H1 (cell line): ENCODE data around the gene DIP2C. TPM values are rescaled to one million over a fixed set of nuclear protein-coding genes. Genes with fewer than 3 reads are reported as not detected.
"Not testable (repeated sequence)": the region's sequence is repeated elsewhere in the genome, so short reads cannot be mapped to it uniquely, and the experiment has no call there.

ENCODE experiments used
- CTCF ChIA-PET: fragments of 300-600 bp; sonication (Branson Sonifier 250); formaldehyde crosslinking; loops from one replicate; lab custom pipeline; 2021; ENCODE audit not compliant: partially characterized antibody; lab: Charles Lee
- POLR2A ChIA-PET: fragments of 300-600 bp; sonication (Branson Sonifier 250); formaldehyde crosslinking; loops from one replicate; lab custom pipeline; 2021; ENCODE audit warnings: inconsistent platforms; ENCODE audit not compliant: partially characterized antibody; lab: Charles Lee
- DNase-seq, 2 experiments: peaks; one replicate each; pipeline versions ENCODE4 v3.0.0 to v3.0.0-alpha.2; 2010 to 2022; ENCODE audit warnings: low spot score in 2 of 2, low read depth in 1 of 2, mixed read lengths in 1 of 2
- FAIRE-seq: peaks from 2 replicates; lab custom pipeline; 2011; peaks lifted over from hg19 to GRCh38; lab: Jason Lieb, UNC
- H2AFZ ChIP-seq: 2 replicates; pipeline ENCODE4 v1.8.1; 2012; ENCODE audit warnings: low read length, inconsistent platforms
- H2AK5ac ChIP-seq: 2 replicates; pipeline ENCODE4 v1.6.1; 2013; ENCODE audit warnings: low read depth, low read length
- H2BK120ac ChIP-seq: replicated peaks from 2 replicates; pipeline ENCODE3; 2013; ENCODE audit warnings: low read depth, low read length, inconsistent platforms
- H2BK12ac ChIP-seq: 2 replicates; pipeline ENCODE4 v1.6.1; 2013; ENCODE audit warnings: low read depth, low read length
- H2BK15ac ChIP-seq: 2 replicates; pipeline ENCODE4 v1.6.1; 2013; ENCODE audit warnings: low read length
- H2BK20ac ChIP-seq: 2 replicates; pipeline ENCODE4 v1.6.1; 2013; ENCODE audit warnings: low read length
- H2BK5ac ChIP-seq: 2 replicates; pipeline ENCODE4 v1.6.1; 2013; ENCODE audit warnings: low read depth, low read length
- H3K14ac ChIP-seq: 2 replicates; pipeline ENCODE4 v1.6.1; 2013; ENCODE audit warnings: inconsistent platforms; ENCODE audit not compliant: insufficient read length
- H3K18ac ChIP-seq: 2 replicates; pipeline ENCODE4 v1.6.1; 2013; ENCODE audit warnings: low read length; ENCODE audit errors: extremely low read depth
- H3K23ac ChIP-seq: 2 replicates; pipeline ENCODE4 v1.6.1; 2013; ENCODE audit warnings: inconsistent platforms; ENCODE audit not compliant: insufficient read length
- H3K23me2 ChIP-seq: 2 replicates; pipeline ENCODE4 v1.6.1; 2013; ENCODE audit warnings: low read depth, low read length
- H3K27ac ChIP-seq: 2 replicates; pipeline ENCODE4 v1.6.1; 2011; ENCODE audit warnings: low read depth, low read length, inconsistent platforms
- H3K27me3 ChIP-seq, 4 experiments: replicated peaks in 1 of 4; 1 replicate in 1 of 4; 2 replicates in 3 of 4; pipeline versions ENCODE4 v1.6.1 to v1.8.1; 2011 to 2013; ENCODE audit warnings: low read length in 3 of 4, mild to moderate bottlenecking in 3 of 4, inconsistent platforms in 2 of 4, mixed read lengths in 2 of 4, moderate library complexity in 1 of 4; ENCODE audit not compliant: control insufficient read depth in 3 of 4, insufficient read depth in 3 of 4; ENCODE audit errors: extremely low read depth in 1 of 4
- H3K36me3 ChIP-seq, 4 experiments: 2 replicates each; pipeline versions ENCODE4 v1.6.1 to v1.8.1; 2011 to 2013; ENCODE audit warnings: mild to moderate bottlenecking in 4 of 4, low read length in 3 of 4, moderate library complexity in 2 of 4, control low read depth in 1 of 4, inconsistent platforms in 1 of 4; ENCODE audit not compliant: insufficient read depth in 4 of 4, control insufficient read depth in 2 of 4
- H3K4ac ChIP-seq: replicated peaks from 2 replicates; pipeline ENCODE3; 2013; ENCODE audit warnings: low read length, low read depth, mixed read lengths, inconsistent platforms; ENCODE audit not compliant: insufficient read length
- H3K4me1 ChIP-seq, 4 experiments: replicated peaks in 1 of 4; 1 replicate in 1 of 4; 2 replicates in 3 of 4; pipeline versions ENCODE4 v1.6.1 to v1.8.1; 2011 to 2013; ENCODE audit warnings: low read length in 3 of 4, inconsistent platforms in 2 of 4, mixed read lengths in 1 of 4; ENCODE audit not compliant: insufficient read depth in 4 of 4, control insufficient read depth in 3 of 4
- H3K4me2 ChIP-seq, 2 experiments: 2 replicates each; pipeline versions ENCODE4 v1.6.1 to v1.8.1; 2011 to 2013; ENCODE audit warnings: low read depth in 2 of 2, low read length in 2 of 2, control low read depth in 1 of 2, inconsistent platforms in 1 of 2, mild to moderate bottlenecking in 1 of 2; ENCODE audit not compliant: insufficient read depth in 1 of 2
- H3K4me3 ChIP-seq, 4 experiments: fragments of 200-600, 300-600 bp in 1 of 4; sonication (generic), shearing (Covaris generic), sonication (Bioruptor Twin) in 1 of 4; 2 replicates each; pipeline versions ENCODE4 v1.5.1 to v1.8.1; 2011 to 2016; ENCODE audit warnings: low read length in 4 of 4, low read depth in 3 of 4, control low read depth in 2 of 4, inconsistent platforms in 2 of 4, mild to moderate bottlenecking in 2 of 4, mixed read lengths in 1 of 4, moderate library complexity in 1 of 4; ENCODE audit not compliant: insufficient read depth in 2 of 4; ENCODE audit errors: extremely low read depth in 1 of 4
- H3K56ac ChIP-seq: replicated peaks from 2 replicates; pipeline ENCODE3; 2013; ENCODE audit warnings: low read depth, mild to moderate bottlenecking, mixed read lengths, low read length, inconsistent platforms; ENCODE audit not compliant: insufficient read length
- H3K79me1 ChIP-seq: 2 replicates; pipeline ENCODE4 v1.6.1; 2013; ENCODE audit warnings: low read depth, low read length, control low read depth
- H3K79me2 ChIP-seq, 2 experiments: 2 replicates each; pipeline versions ENCODE4 v1.6.1 to v1.8.1; 2012 to 2013; ENCODE audit warnings: low read length in 2 of 2, mild to moderate bottlenecking in 2 of 2, inconsistent platforms in 1 of 2; ENCODE audit not compliant: insufficient read depth in 2 of 2, control insufficient read depth in 1 of 2
- H3K9ac ChIP-seq, 4 experiments: replicated peaks in 1 of 4; 1 replicate in 1 of 4; 2 replicates in 3 of 4; pipeline versions ENCODE4 v1.6.1 to v1.8.1; 2011 to 2013; ENCODE audit warnings: low read depth in 3 of 4, low read length in 3 of 4, control low read depth in 2 of 4, mild to moderate bottlenecking in 2 of 4, moderate library complexity in 2 of 4, inconsistent platforms in 1 of 4; ENCODE audit errors: extremely low read depth in 1 of 4
- H3K9me3 ChIP-seq, 2 experiments: 2 replicates each; pipeline versions ENCODE4 v1.6.1 to v1.8.1; 2012 to 2013; ENCODE audit warnings: mild to moderate bottlenecking in 2 of 2, moderate library complexity in 2 of 2, control low read depth in 1 of 2, inconsistent platforms in 1 of 2, low read depth in 1 of 2, low read length in 1 of 2, mixed read lengths in 1 of 2; ENCODE audit not compliant: insufficient read depth in 2 of 2
- H4K20me1 ChIP-seq, 2 experiments: replicated peaks in 1 of 2; 2 replicates each; pipeline versions ENCODE3 to v1.8.1; 2011 to 2013; ENCODE audit warnings: inconsistent platforms in 2 of 2, low read length in 2 of 2, mild to moderate bottlenecking in 1 of 2; ENCODE audit not compliant: insufficient read depth in 2 of 2, control insufficient read depth in 1 of 2
- H4K5ac ChIP-seq: 2 replicates; pipeline ENCODE4 v1.6.1; 2013; ENCODE audit warnings: low read length, low read depth, mixed read lengths, inconsistent platforms; ENCODE audit not compliant: insufficient read length
- H4K8ac ChIP-seq: 2 replicates; pipeline ENCODE4 v1.8.0; 2013; ENCODE audit warnings: mild to moderate bottlenecking, moderate library complexity, low read length, inconsistent platforms; ENCODE audit not compliant: insufficient read depth; ENCODE audit errors: extremely low read depth
- H4K91ac ChIP-seq: replicated peaks from 2 replicates; pipeline ENCODE3; 2013; ENCODE audit warnings: low read length, mixed read lengths, inconsistent platforms; ENCODE audit not compliant: insufficient read length
- WGBS, 2 experiments: shearing (Covaris generic) in 1 of 2; methylation state at CpG; one replicate each; pipeline versions ENCODE4 v1.1.6 to v1.1.7; 2013 to 2015; ENCODE audit warnings: low lambda C conversion rate in 2 of 2, mixed read lengths in 2 of 2, inconsistent platforms in 1 of 2, low coverage in 1 of 2, missing lambda C conversion rate in 1 of 2; ENCODE audit not compliant: insufficient replicate concordance in 2 of 2, insufficient coverage in 1 of 2, insufficient read length in 1 of 2; ENCODE audit errors: extremely low coverage in 1 of 2, missing lambda C conversion rate in 1 of 2; 5-methylcytosine and 5-hydroxymethylcytosine counted together
- polyA plus RNA-seq, 7 experiments: library from polyadenylated mRNA; depleted of rRNA in 3 of 7; stranded (reverse) in 5 of 7; unstranded in 2 of 7; fragments of >200 nt in 5 of 7; fragments of 200-250 nt in 2 of 7; gene quantifications; 1 replicate in 5 of 7; 2 replicates in 1 of 7; 4 replicates in 1 of 7; pipeline versions ENCODE4 v1.2.1 to v1.2.3, GENCODE V29; 2011 to 2013; ENCODE audit warnings: missing spikeins in 2 of 7, mixed read lengths in 2 of 7
- total RNA-seq: library from RNA; stranded (reverse); fragmentation: NEBNext Ultra II Directional; extraction: Animal tissue kit (Norgen Biotek cat#: 25700); gene quantifications from 2 replicates; pipeline ENCODE4 v1.2.1, GENCODE V29; 2021

The DIP2C gene
- total and polyA plus RNA-seq, 2 of the 8 experiments (the other 6 are each of a cell fraction or from before 2014, with no cell fraction given), result 3.8 to 9.3 TPM

DNA sequence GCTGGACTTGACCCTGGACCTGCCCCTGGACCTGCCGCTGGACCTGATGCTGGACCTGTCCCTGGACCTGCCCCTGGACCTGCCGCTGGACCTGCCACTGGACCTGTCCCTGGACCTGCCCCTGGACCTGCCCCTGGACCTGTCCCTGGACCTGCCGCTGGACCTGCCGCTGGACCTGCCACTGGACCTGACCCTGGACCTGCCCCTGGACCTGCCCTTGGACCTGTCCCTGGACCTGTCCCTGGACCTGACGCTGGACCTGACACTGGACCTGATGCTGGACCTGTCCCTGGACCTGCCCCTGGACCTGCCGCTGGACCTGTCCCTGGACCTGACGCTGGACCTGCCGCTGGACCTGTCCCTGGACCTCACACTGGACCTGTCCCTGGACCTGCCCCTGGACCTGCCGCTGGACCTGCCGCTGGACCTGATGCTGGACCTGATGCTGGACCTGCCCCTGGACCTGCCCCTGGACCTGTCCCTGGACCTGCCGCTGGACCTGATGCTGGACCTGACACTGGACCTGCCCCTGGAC lies 31.6 kb downstream of the DIP2C start:
- WGBS, 2 experiments, result 90% methylated on average over 7 of the region's 11 CpGs; no CpG with 5 or more reads in 1 of the 2 experiments
- H3K4me3 ChIP-seq, H3K27ac ChIP-seq, H3K18ac ChIP-seq, H3K9me3 ChIP-seq, H3K27me3 ChIP-seq, H4K8ac ChIP-seq, H3K23ac ChIP-seq, H3K9ac ChIP-seq, H2BK120ac ChIP-seq, H3K36me3 ChIP-seq, H3K14ac ChIP-seq, H3K23me2 ChIP-seq, H2AFZ ChIP-seq, H3K79me1 ChIP-seq, H4K91ac ChIP-seq, H2BK15ac ChIP-seq, CTCF ChIA-PET, H3K4me2 ChIP-seq, H4K5ac ChIP-seq, H2BK12ac ChIP-seq, H2AK5ac ChIP-seq, H2BK20ac ChIP-seq, H3K4me1 ChIP-seq, H3K56ac ChIP-seq, DNase-seq, FAIRE-seq, POLR2A ChIA-PET, H2BK5ac ChIP-seq, H3K4ac ChIP-seq: not testable (repeated sequence)
- H4K20me1 ChIP-seq, result peaks cover 15 to 30% of the 10 kb centered on the region in 2 experiments
- H3K79me2 ChIP-seq, result peaks cover 9 to 30% of the 10 kb centered on the region in 2 experiments
